HEK293 (cell line): Measurements from ENCODE around the gene KLHL21.
A peak's percentile ranks its signal among the peaks of the same experiment; 100 is the strongest.

ENCODE experiments used
- CTCF ChIP-seq: fragments of 450-650 bp; formaldehyde crosslinking; IDR thresholded peaks from 2 replicates; pipeline ENCODE4 v1.5.1; 2016; ENCODE audit warnings: missing biosample characterization, missing genetic modification characterization
- PRDM1 ChIP-seq: fragments of 450-650 bp; formaldehyde crosslinking; IDR thresholded peaks from 2 replicates; pipeline ENCODE4; 2016; ENCODE audit warnings: missing biosample characterization, missing genetic modification characterization
- PRDM10 ChIP-seq: fragments of 450-650 bp; formaldehyde crosslinking; IDR thresholded peaks from 2 replicates; pipeline ENCODE4 v1.5.1; 2016; ENCODE audit warnings: missing biosample characterization, missing genetic modification characterization
- SETDB1 ChIP-seq: IDR thresholded peaks from one replicate; pipeline ENCODE4 v1.6.1; 2017; ENCODE audit warnings: mild to moderate bottlenecking, low read length, moderate library complexity, mixed read lengths; ENCODE audit not compliant: insufficient read length
- ZFHX2 ChIP-seq: fragments of 450-650 bp; formaldehyde crosslinking; conservative IDR thresholded peaks from 2 replicates; pipeline ENCODE4 v1.5.1; 2016; ENCODE audit warnings: missing biosample characterization, missing genetic modification characterization
- ZNF23 ChIP-seq: fragments of 450-650 bp; formaldehyde crosslinking; IDR thresholded peaks from 2 replicates; pipeline ENCODE4 v1.5.1; 2016; ENCODE audit warnings: missing biosample characterization, missing genetic modification characterization, borderline replicate concordance
- ZNF416 ChIP-seq: fragments of 450-650 bp; formaldehyde crosslinking; IDR thresholded peaks from 2 replicates; pipeline ENCODE4 v1.5.1; 2016; ENCODE audit warnings: missing biosample characterization, missing genetic modification characterization

- TF ChIP-seq ZNF23 (tag by site-specific recombination) = no peak
- no peak for TF ChIP-seq CTCF (tag by site-specific recombination)
- no peak for TF ChIP-seq ZNF416 (tag by site-specific recombination)
- no peak for TF ChIP-seq SETDB1
- no peak for TF ChIP-seq PRDM1 (tag by site-specific recombination)
- TF ChIP-seq PRDM10 (tag by site-specific recombination) = no peak
- peak; percentile 76 for TF ChIP-seq ZFHX2 (tag by site-specific recombination)
These were observed 13.7 kb downstream of the KLHL21 start for GRCh38 chr1:6588893-6589520.
